ENCODE results near the gene KCTD17. TPM values are rescaled to one million over a fixed set of nuclear protein-coding genes. Genes with fewer than 3 reads are reported as not detected.

Gene KCTD17
- total RNA-seq, 4 donors from 2014 or later, result 9.5 to 30.5 (median 13.5) TPM

DNA sequence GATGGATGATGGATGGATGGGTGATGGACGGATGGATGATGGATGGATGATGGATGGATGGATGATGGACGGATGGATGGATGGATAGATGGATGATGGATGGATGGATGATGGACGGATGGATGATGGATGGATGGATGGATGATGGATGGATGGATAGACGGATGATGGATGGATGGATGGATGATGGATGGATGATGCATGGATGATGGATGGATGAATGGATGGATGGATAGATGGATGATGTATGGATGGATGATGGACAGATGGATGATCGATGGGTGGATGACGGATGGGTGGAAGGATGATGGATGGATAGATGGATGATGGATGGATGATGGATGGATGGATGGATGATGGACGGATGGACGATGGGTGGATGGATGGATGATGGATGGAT lies 21.1 kb downstream of the KCTD17 start:
- Histone ChIP-seq H3K4me1 (peaks cover 0 to 7% (median 0%) of the 10 kb centered on the region in 4 donors), H3K4me3 (no peak overlapping the region), H3K9me3 (no peaks in the 10 kb centered on the region), H3K27ac (no peak overlapping the region), H3K36me3 (no peaks in the 10 kb centered on the region), H3K27me3 (peaks cover 0 to 7% of the 10 kb centered on the region in 2 donors)
- no peak for TF ChIP-seq POLR2A (IDR thresholded peaks at IDR 0.05)
- TF ChIP-seq CTCF (IDR thresholded peaks at IDR 0.05), result no peak
- DNase-seq, result no peak

GRCh38 chr22:37074537-37074936 lies 23.0 kb downstream of the KCTD17 start:
- H3K4me1 ChIP-seq, result peaks cover 0 to 2% (median 0%) of the 10 kb centered on the region in 4 donors
- peaks cover 0 to 1% of the 10 kb centered on the region in 2 donors for H3K27me3 ChIP-seq
- no peak for TF ChIP-seq POLR2A (IDR thresholded peaks at IDR 0.05)
- no peak for TF ChIP-seq CTCF (IDR thresholded peaks at IDR 0.05)
- no peak for DNase-seq
- H3K27ac ChIP-seq, result no peak overlapping the region
- no peaks in the 10 kb centered on the region for H3K9me3 ChIP-seq
- no peaks in the 10 kb centered on the region for H3K36me3 ChIP-seq
- H3K4me3 ChIP-seq, result no peak overlapping the region

- no peak for DNase-seq
- H3K27me3 ChIP-seq, result no peaks in the 10 kb centered on the region
- H3K36me3 ChIP-seq, result no peaks in the 10 kb centered on the region
- no peaks in the 10 kb centered on the region for H3K9me3 ChIP-seq
- TF ChIP-seq CTCF (IDR thresholded peaks at IDR 0.05), result no peak
- TF ChIP-seq POLR2A (IDR thresholded peaks at IDR 0.05), result no peak
- no peak overlapping the region for H3K4me3 ChIP-seq
- peaks cover 0 to 7% (median 0%) of the 10 kb centered on the region in 4 donors for H3K4me1 ChIP-seq
- H3K27ac ChIP-seq, result no peak overlapping the region
These were observed 23.5 kb downstream of the KCTD17 start for GRCh38 chr22:37075046-37075445.

DNA sequence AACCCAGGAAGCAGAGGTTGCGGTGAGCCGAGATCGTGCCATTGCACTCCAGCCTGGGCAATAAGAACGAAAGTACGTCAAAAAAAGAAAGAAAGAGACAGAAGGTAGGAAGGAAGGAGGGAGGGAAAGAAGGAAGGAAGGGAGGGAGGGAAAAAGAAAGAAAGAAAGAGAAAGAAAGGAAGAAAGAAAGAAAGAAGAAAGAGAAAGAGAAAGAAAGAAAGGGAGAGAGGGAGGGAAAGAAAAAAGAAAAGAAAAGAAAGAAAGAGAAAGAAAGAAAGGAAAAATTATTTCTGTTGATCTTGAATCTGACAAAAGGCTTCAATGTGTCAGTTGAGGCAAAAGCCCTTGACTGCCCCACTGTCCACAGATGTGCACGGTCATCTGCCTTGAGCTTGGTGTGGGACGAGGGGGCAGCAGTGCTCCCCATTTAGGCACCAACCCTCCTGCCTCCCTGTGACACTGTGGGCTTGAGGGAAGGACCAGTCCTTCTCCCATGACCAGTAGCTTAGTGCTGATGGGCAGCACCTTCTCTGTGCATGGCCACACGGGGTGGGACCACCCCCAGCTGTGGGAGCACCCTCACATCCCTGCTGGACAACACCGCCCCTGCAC lies 24.4 kb downstream of the KCTD17 start:
- no peaks in the 10 kb centered on the region for H3K9me3 ChIP-seq
- TF ChIP-seq POLR2A (IDR thresholded peaks at IDR 0.05) (no peak), CTCF (IDR thresholded peaks at IDR 0.05) (no peak)
- H3K4me1 ChIP-seq, result peaks cover 0 to 9% (median 0%) of the 10 kb centered on the region in 4 donors
- H3K36me3 ChIP-seq, result no peaks in the 10 kb centered on the region
- DNase-seq, result no peak
- no peaks in the 10 kb centered on the region for H3K27me3 ChIP-seq
- H3K4me3 ChIP-seq, result no peak overlapping the region
- H3K27ac ChIP-seq, result no peak overlapping the region

DNA sequence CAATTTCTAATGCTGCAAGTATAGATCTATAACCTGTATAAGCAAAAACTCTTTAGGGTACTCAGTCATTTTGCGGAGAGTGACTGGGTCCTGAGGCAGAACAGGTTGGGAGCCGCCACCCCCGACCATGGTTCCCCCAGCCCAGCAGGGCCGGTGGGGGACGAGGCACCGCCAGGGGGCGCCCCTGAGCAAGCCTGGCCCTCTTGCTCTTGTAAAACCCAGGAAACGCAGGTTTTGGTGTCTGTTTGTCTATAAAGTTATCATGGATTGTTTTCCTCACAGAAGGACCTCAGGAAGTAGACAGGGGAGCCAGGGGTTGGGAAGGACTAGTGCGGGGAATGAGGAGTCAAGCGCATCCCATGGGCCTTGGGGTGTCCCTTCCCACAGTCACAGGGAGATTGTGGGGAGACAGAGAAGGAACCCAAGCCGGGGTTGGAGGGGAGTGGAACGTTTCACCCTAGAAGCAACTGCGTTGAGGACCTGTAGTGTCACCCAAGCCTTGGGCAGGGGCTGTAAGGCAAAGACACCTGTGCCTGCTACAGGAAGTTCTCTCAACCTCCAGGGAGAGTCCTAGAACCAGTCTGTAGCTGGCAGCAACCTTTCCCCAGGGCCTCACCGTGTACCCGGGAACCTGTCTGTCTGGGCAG lies 26.4 kb downstream of the KCTD17 start:
- Histone ChIP-seq H3K9me3 (no peaks in the 10 kb centered on the region), H3K4me3 (no peak overlapping the region), H3K27me3 (no peaks in the 10 kb centered on the region), H3K4me1 (peaks cover 0 to 9% (median 0%) of the 10 kb centered on the region in 4 donors), H3K36me3 (no peaks in the 10 kb centered on the region), H3K27ac (peak overlapping the region in 1 of 4 donors; percentile 6)
- TF ChIP-seq CTCF (IDR thresholded peaks at IDR 0.05) (peak; percentile 86 to 99 (median 90)), POLR2A (IDR thresholded peaks at IDR 0.05) (no peak)
- DNase-seq, result peak; percentile 71 to 86 (median 76)

Data from Peyer's patch (tissue), 4 donors.